Body of pancreas (tissue), 4 donors: Measurements from ENCODE around the gene SOD1. TPM values are rescaled to one million over a fixed set of nuclear protein-coding genes. Genes with fewer than 3 reads are reported as not detected.
"Not testable (repeated sequence)": the region's sequence is repeated elsewhere in the genome, so short reads cannot be mapped to it uniquely, and the experiment has no call there.

ENCODE experiments used
- ATAC-seq: fragments of 150-250 bp; one replicate; pipeline ENCODE4 v1.9.1; 2016
- DNase-seq, 4 donors: peaks; one replicate each; pipeline ENCODE4 v3.0.0-alpha.2; 2019
- H3K27ac ChIP-seq, 4 donors: fragments of 200-600 bp; sonication (generic); 1 replicate in 3 of 4; 2 replicates in 1 of 4; pipeline versions ENCODE4 v1.5.1 to v1.6.1; 2016 to 2019; ENCODE audit warnings: mild to moderate bottlenecking in 1 of 4, mixed read lengths in 1 of 4, moderate library complexity in 1 of 4
- H3K27me3 ChIP-seq, 2 donors: fragments of 200-600 bp; sonication (generic); one replicate each; pipeline ENCODE4 v1.6.0; 2016; ENCODE audit warnings: mild to moderate bottlenecking in 1 of 2
- H3K36me3 ChIP-seq, 2 donors: fragments of 200-600 bp; sonication (generic); replicated peaks in 1 of 2; 2 replicates each; pipeline ENCODE4 v1.5.1; 2016; ENCODE audit warnings: low read depth in 2 of 2; ENCODE audit not compliant: insufficient read depth in 1 of 2
- H3K4me1 ChIP-seq: fragments of 200-600 bp; sonication (generic); one replicate; pipeline ENCODE4 v1.6.0; 2016
- H3K4me3 ChIP-seq, 2 donors: fragments of 200-600 bp; sonication (generic); 1 replicate in 1 of 2; 2 replicates in 1 of 2; pipeline ENCODE4 v1.5.1; 2016 to 2019
- H3K9me3 ChIP-seq, 3 donors: fragments of 200-600 bp; sonication (generic); 1 replicate in 2 of 3; 2 replicates in 1 of 3; pipeline ENCODE4 v1.5.1; 2016
- CTCF ChIP-seq, 7 experiments: fragments of 450-650 bp in 4 of 7; fragments of 200-600 bp in 3 of 7; sonication (generic) in 3 of 7; IDR thresholded peaks; one replicate each; pipeline ENCODE4 v1.5.1; 2016 to 2019; ENCODE audit warnings: antibody characterized with exemption in 7 of 7
- POLR2A ChIP-seq, 3 donors: fragments of 450-650 bp; IDR thresholded peaks; one replicate each; pipeline ENCODE4 v1.6.1; 2016; ENCODE audit warnings: antibody characterized with exemption in 3 of 3, mild to moderate bottlenecking in 2 of 3
- WGBS, 2 donors: methylation state at CpG; one replicate each; pipeline ENCODE4 v1.1.5; 2017; 5-methylcytosine and 5-hydroxymethylcytosine counted together
- intact Hi-C: fragments of 100-400 bp; cut with DNase I; formaldehyde crosslinking; loops from one replicate; pipeline ENCODE4 v1.15.1; 2023
- total RNA-seq, 2 donors: library from RNA; depleted of rRNA; stranded (reverse); fragments of >200 nt; gene quantifications; one replicate each; pipeline ENCODE4 v1.1.0, GENCODE V29; 2016

SOD1 gene
- total RNA-seq, 2 donors from 2014 or later: 77.6 to 84.7 TPM

DNA sequence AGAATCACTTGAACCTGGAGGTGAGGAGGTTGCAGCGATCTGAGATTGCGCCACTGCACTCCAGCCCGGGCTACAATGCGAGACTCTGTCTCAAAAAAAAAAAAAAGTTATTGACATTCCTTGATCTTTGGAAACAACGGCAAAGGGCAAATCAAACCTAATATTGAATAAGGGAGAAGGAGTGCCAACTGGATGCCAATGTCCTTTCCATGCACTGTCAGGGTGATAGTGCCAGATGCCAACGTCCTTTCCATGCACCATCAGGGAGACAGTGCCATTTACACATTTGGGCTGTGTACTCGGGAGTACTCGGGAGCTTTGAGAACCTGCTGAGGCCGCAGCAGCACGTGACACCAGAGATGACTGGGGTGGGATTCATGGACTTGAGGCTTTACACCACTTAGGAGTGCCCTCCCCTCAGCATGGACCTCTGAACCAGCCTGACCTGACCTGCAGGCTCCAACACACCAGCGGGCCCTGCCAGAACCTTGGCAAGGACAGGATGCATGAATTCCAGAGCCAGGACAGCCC, 34.5 kb upstream of the SOD1 start:
- H3K4me3 ChIP-seq: no peak overlapping the region
- 77 to 85% methylated on average over 9 to 11 of the region's 11 CpGs for WGBS, 2 donors
- DNase-seq (no peak), ATAC-seq (no peak)
- intact Hi-C loops: no loop called here
- H3K4me1 ChIP-seq: peaks cover 4% of the 10 kb centered on the region
- no peak overlapping the region for H3K27ac ChIP-seq
- TF ChIP-seq CTCF (IDR thresholded peaks at IDR 0.05) (no peak), POLR2A (IDR thresholded peaks at IDR 0.05) (no peak)
- no peaks in the 10 kb centered on the region for H3K36me3 ChIP-seq
- no peaks in the 10 kb centered on the region for H3K27me3 ChIP-seq
- no peaks in the 10 kb centered on the region for H3K9me3 ChIP-seq

GRCh38 chr21:31629972-31630711, 29.4 kb upstream of the SOD1 start:
- intact Hi-C loops: no loop called here
- Histone ChIP-seq H3K36me3 (no peaks in the 10 kb centered on the region), H3K4me1 (peaks cover 8% of the 10 kb centered on the region), H3K4me3 (no peak overlapping the region), H3K27ac (peak overlapping the region; percentile 9 to 54 (median 46)), H3K9me3 (no peaks in the 10 kb centered on the region), H3K27me3 (no peaks in the 10 kb centered on the region)
- DNase-seq (peak; percentile 81 to 93 (median 90)), ATAC-seq (peak; percentile 95)
- TF ChIP-seq CTCF (IDR thresholded peaks at IDR 0.05): no peak
- TF ChIP-seq POLR2A (IDR thresholded peaks at IDR 0.05): no peak
- WGBS, 2 donors: 20 to 38% methylated on average over 8 of the region's 8 CpGs

GRCh38 chr21:31631881-31632280, 27.6 kb upstream of the SOD1 start:
- H3K27me3 ChIP-seq, H3K9me3 ChIP-seq, H3K4me1 ChIP-seq, intact Hi-C loops, H3K4me3 ChIP-seq, ATAC-seq, H3K36me3 ChIP-seq, H3K27ac ChIP-seq, DNase-seq: not testable (repeated sequence)
- WGBS, 2 donors: 94 to 96% methylated on average over 6 of the region's 6 CpGs

- intact Hi-C loops: no loop called here
- H3K36me3 ChIP-seq: no peaks in the 10 kb centered on the region
- no peak overlapping the region for H3K4me3 ChIP-seq
- DNase-seq (no peak), ATAC-seq (no peak)
- no peaks in the 10 kb centered on the region for H3K9me3 ChIP-seq
- H3K27me3 ChIP-seq: no peaks in the 10 kb centered on the region
- no peak overlapping the region for H3K27ac ChIP-seq
- TF ChIP-seq POLR2A (IDR thresholded peaks at IDR 0.05): no peak
- TF ChIP-seq CTCF (IDR thresholded peaks at IDR 0.05): no peak
- H3K4me1 ChIP-seq: peaks cover 5% of the 10 kb centered on the region
- WGBS, 2 donors: 72 to 77% methylated on average over 3 of the region's 3 CpGs
These were observed 24.5 kb upstream of the SOD1 start for GRCh38 chr21:31634993-31635392.

GRCh38 chr21:31636874-31637273, 22.6 kb upstream of the SOD1 start:
- no peak overlapping the region for H3K27ac ChIP-seq
- WGBS, 2 donors: 75% methylated on average over 2 of the region's 2 CpGs
- DNase-seq (no peak), ATAC-seq (no peak)
- TF ChIP-seq CTCF (IDR thresholded peaks at IDR 0.05) (no peak), POLR2A (IDR thresholded peaks at IDR 0.05) (no peak)
- H3K9me3 ChIP-seq: no peaks in the 10 kb centered on the region
- no peaks in the 10 kb centered on the region for H3K36me3 ChIP-seq
- H3K27me3 ChIP-seq: no peaks in the 10 kb centered on the region
- intact Hi-C loops: no loop called here
- H3K4me1 ChIP-seq: no peaks in the 10 kb centered on the region
- H3K4me3 ChIP-seq: no peak overlapping the region
